B cell (primary cell): ENCODE measurements around the gene LSS. TPM values are rescaled to one million over a fixed set of nuclear protein-coding genes. Genes with fewer than 3 reads are reported as not detected.

ENCODE experiments used
- ATAC-seq: fragments of 200-7000 bp; cut with Tn5 transposase; one replicate; pipeline ENCODE4 v1.10.0; 2021; ENCODE audit warnings: low read depth, mild to moderate bottlenecking, moderate number of reproducible peaks, moderate library complexity
- CTCF ChIA-PET: fragments of 350-600 bp; sonication (Branson Sonifier 250); formaldehyde crosslinking; loops from one replicate; lab custom pipeline; 2021; ENCODE audit warnings: antibody characterized with exemption, inconsistent platforms; lab: Charles Lee
- POLR2A ChIA-PET: fragments of 350-600 bp; sonication (Branson Sonifier 250); formaldehyde crosslinking; loops from one replicate; lab custom pipeline; 2021; ENCODE audit warnings: antibody characterized with exemption; lab: Charles Lee
- DNase-seq: peaks from one replicate; pipeline ENCODE4 v3.0.0; 2013
- H2AFZ ChIP-seq: 2 replicates; pipeline ENCODE4 v1.6.1; 2012; ENCODE audit warnings: mild to moderate bottlenecking, low read depth, low read length; ENCODE audit not compliant: insufficient read depth, poor library complexity, severe bottlenecking
- H3K27ac ChIP-seq, 2 donors: 1 replicate in 1 of 2; 2 replicates in 1 of 2; pipeline ENCODE4 v1.5.1; 2012 to 2013; ENCODE audit warnings: low read length in 2 of 2, mild to moderate bottlenecking in 2 of 2, moderate library complexity in 1 of 2
- H3K27me3 ChIP-seq, 4 experiments: fragments of 200-600 bp in 1 of 4; sonication (generic) in 1 of 4; replicated peaks in 1 of 4; 1 replicate in 2 of 4; 2 replicates in 2 of 4; pipeline versions ENCODE4 v1.6.1 to v1.7.0; 2013 to 2016; ENCODE audit warnings: low read length in 3 of 4, mild to moderate bottlenecking in 2 of 4, mixed read lengths in 1 of 4, moderate library complexity in 1 of 4; ENCODE audit not compliant: insufficient read depth in 4 of 4, control insufficient read depth in 3 of 4; ENCODE audit errors: control extremely low read depth in 1 of 4
- H3K36me3 ChIP-seq, 2 experiments: replicated peaks in 1 of 2; 1 replicate in 1 of 2; 2 replicates in 1 of 2; pipeline versions ENCODE4 v1.6.1 to v1.7.1; 2013; ENCODE audit warnings: low read length in 1 of 2; ENCODE audit not compliant: insufficient read depth in 2 of 2, control insufficient read depth in 1 of 2; ENCODE audit errors: control extremely low read depth in 1 of 2, extremely low read depth in 1 of 2
- H3K4me1 ChIP-seq, 2 donors: fragments of 200-600 bp in 1 of 2; sonication (generic) in 1 of 2; 1 replicate in 1 of 2; 2 replicates in 1 of 2; pipeline versions ENCODE4 v1.5.1 to v1.6.1; 2013 to 2017; ENCODE audit warnings: low read length in 2 of 2; ENCODE audit not compliant: control insufficient read depth in 2 of 2, insufficient read depth in 2 of 2
- H3K4me2 ChIP-seq: replicated peaks from 2 replicates; pipeline ENCODE3; 2012; ENCODE audit warnings: mild to moderate bottlenecking, low read depth, low read length; ENCODE audit not compliant: poor library complexity, severe bottlenecking
- H3K4me3 ChIP-seq, 5 experiments: fragments of 200-600 bp in 1 of 5; sonication (generic) in 1 of 5; 1 replicate in 3 of 5; 2 replicates in 2 of 5; pipeline versions ENCODE4 v1.5.1 to v1.7.0; 2011 to 2016; ENCODE audit warnings: low read length in 4 of 5, mild to moderate bottlenecking in 4 of 5, low read depth in 2 of 5, control low read depth in 1 of 5, moderate library complexity in 1 of 5; ENCODE audit not compliant: insufficient read depth in 1 of 5; ENCODE audit errors: control extremely low read depth in 1 of 5, extremely low read depth in 1 of 5
- H3K79me2 ChIP-seq: fragments of 200-600 bp; sonication (generic); one replicate; pipeline ENCODE4 v1.6.0; 2016; ENCODE audit warnings: low read length; ENCODE audit not compliant: control insufficient read depth, insufficient read depth
- H3K9ac ChIP-seq: fragments of 200-600 bp; sonication (generic); 2 replicates; pipeline ENCODE4 v1.6.1; 2017; ENCODE audit warnings: mild to moderate bottlenecking, low read length, moderate library complexity
- H3K9me3 ChIP-seq, 3 donors: one replicate each; pipeline versions ENCODE4 v1.6.1 to v1.7.1; 2013; ENCODE audit warnings: low read length in 2 of 3; ENCODE audit not compliant: control insufficient read depth in 2 of 3, insufficient read depth in 1 of 3; ENCODE audit errors: control extremely low read depth in 1 of 3
- H4K20me1 ChIP-seq: 2 replicates; pipeline ENCODE4 v1.6.0; 2012; ENCODE audit warnings: mild to moderate bottlenecking, low read length; ENCODE audit not compliant: insufficient read depth, control insufficient read depth, poor library complexity, severe bottlenecking
- H3K27ac Mint-ChIP-seq: one replicate; pipeline ENCODE4 v1.8.0; 2021; ENCODE audit warnings: mixed read lengths
- H3K27me3 Mint-ChIP-seq: one replicate; pipeline ENCODE4 v1.8.0; 2021; ENCODE audit warnings: mixed read lengths
- H3K4me1 Mint-ChIP-seq: one replicate; pipeline ENCODE4 v1.8.0; 2021; ENCODE audit warnings: mixed read lengths
- H3K4me3 Mint-ChIP-seq: one replicate; pipeline ENCODE4 v1.8.0; 2021; ENCODE audit warnings: mixed read lengths
- H3K9me3 Mint-ChIP-seq: one replicate; pipeline ENCODE4 v1.8.0; 2022; ENCODE audit warnings: mixed read lengths; ENCODE audit not compliant: insufficient read depth
- EZH2 ChIP-seq: IDR thresholded peaks from 2 replicates; pipeline ENCODE4 v1.6.1; 2012; ENCODE audit warnings: borderline replicate concordance, low read depth, mild to moderate bottlenecking, moderate library complexity, low read length; ENCODE audit not compliant: insufficient read depth, poor library complexity, severe bottlenecking
- WGBS: methylation state at CpG from one replicate; pipeline ENCODE4 v1.1.5; 2013; ENCODE audit warnings: missing lambda C conversion rate; ENCODE audit not compliant: insufficient coverage; 5-methylcytosine and 5-hydroxymethylcytosine counted together
- intact Hi-C: fragments of 100-400 bp; cut with micrococcal nuclease; formaldehyde crosslinking; loops from one replicate; pipeline ENCODE4 v1.10.0; 2022
- polyA plus RNA-seq: library from polyadenylated mRNA; depleted of rRNA; stranded (reverse); fragments of >200 nt; gene quantifications from 2 replicates; pipeline ENCODE4 v1.2.3, GENCODE V29; 2012
- total RNA-seq, 2 donors: library from RNA; stranded (reverse); fragments of 120-200 nt in 1 of 2; gene quantifications; 1 replicate in 1 of 2; 2 replicates in 1 of 2; pipeline versions ENCODE4 v1.2.3 to v1.2.4, GENCODE V29; 2013 to 2022
- TF ChIP-seq, protein P1 (sequence below): fragments of 200-600 bp; IDR thresholded peaks from one replicate; pipeline ENCODE4 v1.8.0; 2022; ENCODE audit warnings: antibody characterized with exemption, mild to moderate bottlenecking

Gene LSS
- total and polyA plus RNA-seq, 2 donors (not counting 1 experiment from before 2014, with no cell fraction given): 30.2 to 58.1 TPM

DNA sequence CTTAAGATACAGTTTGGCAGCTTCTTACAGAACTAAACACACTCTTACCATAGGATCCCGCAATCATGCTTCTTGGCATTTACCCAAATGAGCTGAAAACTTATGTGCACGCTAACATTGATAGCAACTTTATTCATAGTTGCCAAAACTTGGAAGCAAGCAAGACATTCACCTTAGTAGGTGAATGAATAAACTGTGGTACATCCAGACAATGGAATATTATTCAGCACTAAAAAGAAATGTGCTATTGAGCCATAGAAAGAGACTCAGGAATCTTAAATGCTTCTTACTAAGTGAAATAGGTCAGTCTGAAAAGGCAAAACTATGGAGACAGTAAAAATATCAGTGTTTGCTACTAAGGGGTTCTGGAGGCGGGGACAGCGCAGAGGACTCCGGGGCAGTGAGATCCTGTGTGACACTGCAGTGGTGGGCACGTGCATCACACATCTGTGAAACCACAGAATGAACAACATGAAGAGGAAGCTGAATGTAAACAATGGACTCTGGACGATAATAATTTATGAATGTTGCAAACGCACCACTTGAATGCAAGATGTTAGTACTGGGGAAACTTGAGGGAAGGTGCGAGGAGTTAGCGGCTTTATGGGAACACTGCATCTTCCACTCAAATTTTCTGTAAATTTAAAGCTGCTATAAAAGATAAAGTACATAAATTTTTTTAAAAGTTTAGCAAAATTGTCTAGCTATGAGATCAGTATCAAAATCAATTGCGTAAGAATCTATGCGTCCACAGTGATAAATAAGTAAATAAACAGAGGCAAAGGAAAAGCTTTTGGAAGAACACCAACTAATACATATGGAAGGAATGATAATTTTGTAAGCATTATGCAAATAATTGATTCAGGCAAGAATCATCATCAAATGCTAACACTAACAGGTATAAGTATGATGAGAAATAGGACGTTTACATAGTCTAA is 28.9 kb downstream of the LSS start:
- ATAC-seq (no peak), DNase-seq (no peak)
- Mint-ChIP-seq H3K4me1 (no peaks in the 10 kb centered on the region), H3K27ac (no peak overlapping the region), H3K9me3 (no peaks in the 10 kb centered on the region), H3K4me3 (no peak overlapping the region), H3K27me3 (no peaks in the 10 kb centered on the region)
- Histone ChIP-seq H4K20me1 (no peaks in the 10 kb centered on the region), H3K36me3 (peaks cover 0 to 10% of the 10 kb centered on the region in 2 experiments), H3K27me3 (no peaks in the 10 kb centered on the region), H3K4me2 (no peak overlapping the region), H3K9me3 (no peaks in the 10 kb centered on the region), H3K4me3 (no peak overlapping the region), H2AFZ (no peak overlapping the region), H3K79me2 (no peaks in the 10 kb centered on the region), H3K9ac (no peak overlapping the region), H3K27ac (no peak overlapping the region), H3K4me1 (no peaks in the 10 kb centered on the region)
- CTCF ChIA-PET: no interaction called here
- 88% methylated on average over 6 of the region's 13 CpGs for WGBS
- intact Hi-C loops: no loop called here
- TF ChIP-seq EZH2: no peak
- TF ChIP-seq, protein P1, sequence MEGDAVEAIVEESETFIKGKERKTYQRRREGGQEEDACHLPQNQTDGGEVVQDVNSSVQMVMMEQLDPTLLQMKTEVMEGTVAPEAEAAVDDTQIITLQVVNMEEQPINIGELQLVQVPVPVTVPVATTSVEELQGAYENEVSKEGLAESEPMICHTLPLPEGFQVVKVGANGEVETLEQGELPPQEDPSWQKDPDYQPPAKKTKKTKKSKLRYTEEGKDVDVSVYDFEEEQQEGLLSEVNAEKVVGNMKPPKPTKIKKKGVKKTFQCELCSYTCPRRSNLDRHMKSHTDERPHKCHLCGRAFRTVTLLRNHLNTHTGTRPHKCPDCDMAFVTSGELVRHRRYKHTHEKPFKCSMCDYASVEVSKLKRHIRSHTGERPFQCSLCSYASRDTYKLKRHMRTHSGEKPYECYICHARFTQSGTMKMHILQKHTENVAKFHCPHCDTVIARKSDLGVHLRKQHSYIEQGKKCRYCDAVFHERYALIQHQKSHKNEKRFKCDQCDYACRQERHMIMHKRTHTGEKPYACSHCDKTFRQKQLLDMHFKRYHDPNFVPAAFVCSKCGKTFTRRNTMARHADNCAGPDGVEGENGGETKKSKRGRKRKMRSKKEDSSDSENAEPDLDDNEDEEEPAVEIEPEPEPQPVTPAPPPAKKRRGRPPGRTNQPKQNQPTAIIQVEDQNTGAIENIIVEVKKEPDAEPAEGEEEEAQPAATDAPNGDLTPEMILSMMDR: no peak
- POLR2A ChIA-PET: no interaction called here

DNA sequence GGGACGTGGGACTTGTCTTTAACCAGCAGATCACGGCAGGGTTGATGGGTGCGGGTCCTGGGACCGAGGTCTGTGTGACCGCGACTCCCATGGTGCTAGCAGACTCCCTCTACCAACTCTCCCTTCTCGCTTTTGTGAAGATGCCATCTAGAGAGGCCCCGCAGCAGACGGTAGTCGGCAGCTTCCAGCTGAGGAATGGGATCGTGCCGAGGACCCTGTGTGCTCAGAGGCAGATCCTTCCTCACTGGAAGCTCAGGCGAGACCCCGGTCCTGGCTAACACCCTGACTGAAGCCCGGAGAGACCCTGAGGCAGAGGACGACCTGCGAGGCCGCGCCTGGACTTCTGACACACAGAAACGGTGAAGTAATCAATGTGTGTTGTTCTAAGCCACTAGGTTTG is 31.8 kb downstream of the LSS start:
- Mint-ChIP-seq H3K9me3 (no peaks in the 10 kb centered on the region), H3K4me3 (no peak overlapping the region), H3K27me3 (no peaks in the 10 kb centered on the region), H3K27ac (no peak overlapping the region), H3K4me1 (no peaks in the 10 kb centered on the region)
- H4K20me1 ChIP-seq: no peaks in the 10 kb centered on the region
- no peak overlapping the region for H2AFZ ChIP-seq
- ATAC-seq (no peak), DNase-seq (no peak)
- H3K36me3 ChIP-seq: peaks cover 0 to 18% of the 10 kb centered on the region in 2 experiments
- ChIA-PET CTCF (no interaction called here), POLR2A (no interaction called here)
- H3K9me3 ChIP-seq: no peaks in the 10 kb centered on the region
- H3K9ac ChIP-seq: no peak overlapping the region
- no peaks in the 10 kb centered on the region for H3K4me1 ChIP-seq
- H3K4me3 ChIP-seq: no peak overlapping the region
- 95% methylated on average over 15 of the region's 20 CpGs for WGBS
- intact Hi-C loops: no loop called here
- no peaks in the 10 kb centered on the region for H3K79me2 ChIP-seq
- no peak overlapping the region for H3K27ac ChIP-seq
- H3K4me2 ChIP-seq: no peak overlapping the region
- H3K27me3 ChIP-seq: no peaks in the 10 kb centered on the region
- TF ChIP-seq EZH2: no peak
